HG03565 (cell line): ENCODE results near the gene USP47.

Experiments used
- ATAC-seq: cut with Tn5 transposase; IDR thresholded peaks from one replicate; pipeline ENCODE4 v1.9.1; 2021; ENCODE audit warnings: mild to moderate bottlenecking, moderate library complexity; ENCODE audit not compliant: unreplicated experiment

USP47 gene

DNA sequence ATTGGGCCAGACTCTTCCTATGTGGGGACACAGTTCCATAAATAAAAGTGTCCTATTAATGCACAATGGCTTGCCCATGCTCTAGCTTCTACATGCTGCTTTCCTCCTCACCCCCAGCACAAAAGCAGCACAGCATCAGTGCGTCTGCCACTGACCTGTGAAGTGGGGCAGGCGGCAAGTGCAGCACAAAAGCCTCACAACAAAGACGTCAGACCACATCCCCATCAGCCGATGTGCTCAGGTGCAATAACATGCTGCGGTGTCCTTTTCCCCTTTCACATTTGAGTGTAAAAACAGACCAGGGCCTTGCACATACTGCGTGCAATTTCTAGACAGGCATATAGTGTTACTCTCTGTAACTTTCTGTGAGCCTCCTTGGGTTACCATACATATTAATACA is 153.8 kb downstream of the USP47 start:
- no peak for ATAC-seq

- ATAC-seq = no peak
Observed at GRCh38 chr11:11996321-11997048, 154.7 kb downstream of the USP47 start.

DNA sequence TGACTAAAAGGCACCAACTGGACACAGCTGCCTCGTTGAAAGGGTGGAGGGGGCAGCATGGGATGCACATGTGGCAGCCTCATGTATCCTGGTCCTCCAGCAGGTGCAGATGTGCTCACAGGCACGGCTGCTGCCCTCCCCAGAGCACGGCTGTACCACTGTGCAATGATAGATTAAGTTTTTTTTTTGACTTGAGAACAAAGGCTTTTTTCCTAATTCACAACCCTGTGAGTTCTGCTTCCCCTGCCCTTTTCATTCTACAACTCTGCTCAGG is 155.2 kb downstream of the USP47 start:
- ATAC-seq = no peak

DNA sequence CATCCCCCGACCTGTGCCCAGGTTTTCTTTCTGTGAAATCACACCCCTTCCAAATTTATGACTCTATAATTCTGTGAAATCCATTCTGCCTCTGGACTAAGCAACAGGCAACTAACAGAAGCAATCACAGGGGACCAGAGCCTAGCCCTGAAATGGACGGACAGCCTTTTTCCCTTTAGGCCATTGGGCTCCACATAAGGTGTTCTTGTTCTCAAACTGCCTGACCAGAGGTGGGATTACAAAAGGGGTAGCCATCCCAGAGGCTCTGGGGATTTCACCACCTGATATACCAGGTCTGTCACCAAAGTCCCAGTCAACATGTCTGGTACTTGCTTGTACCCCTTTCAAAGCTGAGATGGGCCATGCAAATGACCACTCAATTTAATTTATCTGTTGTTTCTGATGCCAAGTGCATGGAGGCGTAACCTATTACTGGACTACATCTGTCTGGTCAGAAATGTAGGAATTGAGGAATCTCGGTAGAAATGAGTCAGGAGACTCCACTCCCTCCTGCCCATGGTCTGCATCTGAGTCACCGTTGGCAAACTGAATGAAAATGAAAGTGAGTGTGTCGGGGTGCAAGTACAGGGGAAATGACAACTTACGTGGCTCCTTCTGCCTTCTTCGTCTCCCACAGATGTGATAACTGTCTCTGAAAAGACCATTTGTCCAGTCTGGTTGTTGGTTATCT is 156.5 kb downstream of the USP47 start:
- no peak for ATAC-seq

GRCh38 chr11:12001186-12001585 is 159.4 kb downstream of the USP47 start:
- ATAC-seq = no peak

GRCh38 chr11:12003336-12003735 is 161.6 kb downstream of the USP47 start:
- ATAC-seq = no peak

DNA sequence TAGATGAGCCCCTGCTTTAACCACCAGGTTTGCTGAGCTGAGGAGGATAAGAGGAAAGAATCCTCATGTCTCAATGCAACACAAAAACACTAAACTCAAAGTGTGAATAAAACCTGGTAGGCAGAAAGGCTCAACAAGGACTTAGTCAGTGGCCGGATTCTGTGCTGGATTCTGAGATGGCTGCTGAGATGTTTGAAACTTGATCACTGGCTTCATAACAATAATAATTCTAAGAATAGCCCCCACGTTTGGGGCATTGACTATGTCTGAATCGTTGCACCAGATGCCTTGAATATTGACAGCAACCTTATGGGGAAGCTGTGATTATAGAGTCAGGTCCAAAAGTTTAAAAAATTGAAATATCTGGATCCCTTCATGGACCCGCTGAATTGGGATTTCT is 162.0 kb downstream of the USP47 start:
- ATAC-seq = no peak

GRCh38 chr11:12005061-12005460 is 163.3 kb downstream of the USP47 start:
- no peak for ATAC-seq

- no peak for ATAC-seq
Observed at GRCh38 chr11:12005476-12005875, 163.7 kb downstream of the USP47 start.

DNA sequence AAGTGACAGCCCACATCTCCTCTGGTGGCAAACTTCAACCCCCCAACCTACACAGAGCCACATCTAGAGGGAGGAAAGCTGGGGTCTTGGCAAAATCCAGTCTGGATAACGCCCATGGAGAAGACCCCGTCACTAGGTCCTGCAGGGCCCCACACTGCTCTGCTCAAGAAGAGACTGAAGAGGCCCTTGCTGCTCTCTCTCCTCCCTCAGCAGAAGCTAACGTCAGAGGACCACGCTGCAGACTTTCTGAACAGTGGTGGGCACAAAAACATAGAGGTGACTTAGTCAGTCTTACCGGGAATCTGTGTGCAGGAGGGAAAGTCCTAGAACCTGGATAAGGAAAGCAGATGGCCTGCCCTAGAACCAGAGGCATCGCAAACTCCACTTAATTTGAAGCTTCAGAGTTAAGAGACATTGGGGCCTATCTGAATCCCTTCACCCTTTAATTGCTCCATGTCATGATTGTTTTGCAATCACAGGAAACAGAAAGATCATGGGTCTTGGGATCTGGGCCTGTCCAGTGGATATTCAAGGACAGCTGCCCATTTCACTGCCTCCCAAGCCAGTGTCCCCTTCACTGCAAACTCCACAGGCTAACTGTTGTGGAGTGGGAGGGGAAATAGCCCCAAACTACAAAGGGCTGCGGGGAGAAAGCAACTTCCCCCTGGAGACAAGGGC is 164.9 kb downstream of the USP47 start:
- no peak for ATAC-seq

- no peak for ATAC-seq
Observed at GRCh38 chr11:12007230-12007593, 165.4 kb downstream of the USP47 start.

DNA sequence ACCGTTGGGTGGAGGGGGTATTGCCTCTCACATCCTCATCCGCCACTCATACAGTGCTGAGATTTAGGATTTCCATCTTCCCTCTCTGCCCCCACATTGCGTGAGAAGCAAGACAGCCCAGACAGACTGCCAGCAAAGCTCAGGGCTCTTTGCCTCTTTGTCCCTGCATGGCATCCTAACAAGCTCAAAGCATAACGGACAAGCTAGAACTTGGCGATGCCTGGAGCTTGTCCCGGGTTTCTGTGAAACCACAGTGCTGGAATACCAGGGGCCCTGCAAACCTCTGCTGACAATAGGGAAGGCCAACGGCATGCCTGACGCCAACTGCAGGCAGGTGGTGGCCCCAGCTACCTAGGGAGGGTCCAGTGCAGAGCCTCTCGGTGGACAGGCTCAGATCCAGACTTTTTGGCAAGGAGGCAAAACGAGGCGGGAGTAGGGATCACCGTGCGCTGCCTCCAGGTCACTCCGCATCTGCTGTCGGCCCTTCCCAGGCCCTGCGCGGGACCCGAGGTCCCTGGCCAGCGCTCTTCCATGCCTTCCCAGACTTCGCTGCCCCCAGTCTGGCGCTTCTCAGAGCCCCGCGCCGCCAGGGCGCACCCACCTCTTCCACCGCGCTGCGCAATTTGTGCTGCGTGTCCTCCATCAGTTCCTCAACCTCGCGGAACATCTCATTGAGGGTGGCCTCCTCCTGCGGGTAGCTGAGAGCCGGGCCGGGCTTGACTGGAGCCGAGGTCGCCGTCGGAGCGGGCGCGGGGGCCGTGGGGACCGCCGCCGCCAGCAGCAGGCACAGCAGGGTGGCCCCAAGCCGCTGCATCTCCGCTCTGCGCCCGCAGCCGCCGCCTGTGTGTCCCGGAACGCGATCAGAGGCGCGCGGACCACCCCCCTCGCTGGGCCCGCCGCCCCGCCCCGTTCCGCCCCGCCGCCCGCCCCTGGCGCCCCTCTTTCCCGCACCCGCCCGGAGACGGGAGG is 166.3 kb downstream of the USP47 start, which contains the start of gene DKK3:
TSS of gene DKK3 (minus strand) at position 858 of the 969 bp plus-strand sequence. CDS start at position 814, 44 bp downstream.
- ATAC-seq = no peak
